ENCODE data around the gene VIL1. TPM values are rescaled to one million over a fixed set of nuclear protein-coding genes. Genes with fewer than 3 reads are reported as not detected.

The VIL1 gene
- total and polyA plus RNA-seq, 4 experiments from 2014 or later, result not detected

DNA sequence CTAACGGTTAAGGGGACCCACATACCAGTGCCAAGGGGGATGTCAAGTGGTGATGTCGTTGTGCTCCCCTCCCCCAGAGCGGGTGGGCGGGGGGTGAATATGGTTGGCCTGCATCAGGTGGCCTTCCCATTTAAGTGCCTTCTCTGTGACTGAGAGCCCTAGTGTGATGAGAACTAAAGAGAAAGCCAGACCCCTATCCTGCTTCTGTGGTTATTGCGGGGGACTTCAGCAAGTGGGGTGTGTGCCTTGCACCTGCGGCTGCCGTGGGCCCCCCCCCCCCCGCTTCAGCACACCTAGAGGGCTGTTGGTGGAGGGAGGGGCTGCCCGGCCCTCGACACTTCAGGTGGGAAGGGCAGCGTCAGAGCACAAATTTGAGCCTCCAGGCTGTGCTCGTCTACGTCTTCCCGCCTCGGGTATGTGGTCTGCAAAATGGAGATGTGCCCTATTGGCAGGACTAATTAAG is 13.1 kb upstream of the VIL1 start:
- Histone ChIP-seq H3K27ac (ENCODE audit: low read depth, low read length) (peak overlapping the region; percentile 71), H3K27me3 (ENCODE audit: insufficient read depth, low read length) (no peaks in the 10 kb centered on the region), H3K4me1 (ENCODE audit: insufficient read depth, low read length) (peaks cover 66% of the 10 kb centered on the region), H3K4me3 (ENCODE audit: low read length in 2 of 2) (peak overlapping the region in 1 of 2 donors; percentile 49), H3K36me3 (ENCODE audit: insufficient read depth, low read length) (peaks cover 25% of the 10 kb centered on the region), H3K9me3 (ENCODE audit: control insufficient read depth in 1 of 2, low read length in 2 of 2) (no peaks in the 10 kb centered on the region)
- peak overlapping the region; percentile 78 to 89 (median 80) for H3K4me3 Mint-ChIP-seq
- peaks cover 6 to 42% of the 10 kb centered on the region in 2 donors for H3K36me3 Mint-ChIP-seq
- no peaks in the 10 kb centered on the region for H3K27me3 Mint-ChIP-seq
- peaks cover 32 to 70% (median 50%) of the 10 kb centered on the region in 4 donors for H3K4me1 Mint-ChIP-seq
- H3K27ac Mint-ChIP-seq, result peak overlapping the region; percentile 93 to 100 (median 96)
- CTCF ChIA-PET (ENCODE audit: partially characterized antibody), result interaction anchor here (1.0 to 2.3 kb wide), 7 partner anchors 9 to 135 kb away, joined by 3 to 18 read pairs (median 4); partner anchors contain the start of genes AAMP and PNKD
- H3K9me3 Mint-ChIP-seq, result no peaks in the 10 kb centered on the region
- peak in 1 of 5 donors; percentile 67 for DNase-seq
- POLR2A ChIA-PET (ENCODE audit: partially characterized antibody), result interaction anchor here (0.7 to 6.1 kb wide), 21 partner anchors 9 to 842 kb away, joined by 3 to 109 read pairs (median 4); partner anchors contain the start of genes AAMP, BCS1L, CATIP and PNKD
- intact Hi-C loops (cut with micrococcal nuclease), result loop anchor here (1.0 to 5.0 kb wide), 11 partner anchors 9 to 982 kb away; partner anchors contain the start of genes AAMP, CNOT9, DNPEP and PNKD

DNA sequence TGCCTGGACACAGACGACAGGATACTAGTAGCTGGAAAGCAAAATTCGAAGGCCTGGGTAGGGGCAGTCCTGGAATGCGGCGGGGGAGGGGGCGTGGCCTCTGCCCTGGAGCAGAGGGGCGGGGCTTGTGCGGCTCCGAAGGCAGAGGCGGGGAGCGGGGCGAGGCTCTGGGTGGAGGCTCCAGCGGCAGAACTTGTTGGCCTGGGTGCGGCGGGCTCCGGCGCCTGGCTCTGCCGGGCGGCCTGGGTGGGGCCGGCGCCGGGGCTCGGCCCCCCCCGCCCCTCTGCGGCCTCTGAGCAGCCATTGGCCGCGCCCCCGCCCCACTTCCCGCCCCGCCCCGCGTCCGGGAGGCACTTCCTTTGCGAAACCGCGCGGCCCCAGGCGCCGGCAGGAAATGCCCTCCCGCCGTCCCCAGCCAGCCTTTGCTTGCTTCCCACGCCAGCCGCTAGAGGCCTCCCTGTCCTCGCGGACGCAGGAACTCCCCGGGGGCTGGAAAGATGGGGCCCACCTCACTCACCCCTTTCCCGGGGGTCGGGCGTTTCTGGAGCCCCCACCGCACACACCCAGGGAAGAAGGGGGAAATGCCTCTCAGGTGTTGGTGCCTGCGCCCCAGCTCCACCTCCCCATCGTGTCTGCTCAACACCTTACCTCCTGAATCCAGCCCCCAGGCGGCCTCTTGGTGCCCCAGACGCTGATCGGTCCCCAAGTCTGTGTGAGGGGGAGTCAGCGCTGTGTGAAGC is 12.5 kb upstream of the VIL1 start:
- ChIA-PET POLR2A (ENCODE audit: partially characterized antibody) (interaction anchor here (0.8 to 6.1 kb wide), 20 partner anchors 9 to 841 kb away, joined by 3 to 109 read pairs (median 4); partner anchors contain the start of genes AAMP, BCS1L, CATIP and PNKD), CTCF (ENCODE audit: partially characterized antibody) (interaction anchor here (0.5 to 2.7 kb wide), 11 partner anchors 10 to 281 kb away, joined by 3 to 18 read pairs (median 4); partner anchors contain the start of genes AAMP and PNKD)
- H3K36me3 Mint-ChIP-seq, result peaks cover 6 to 40% of the 10 kb centered on the region in 2 donors

DNA sequence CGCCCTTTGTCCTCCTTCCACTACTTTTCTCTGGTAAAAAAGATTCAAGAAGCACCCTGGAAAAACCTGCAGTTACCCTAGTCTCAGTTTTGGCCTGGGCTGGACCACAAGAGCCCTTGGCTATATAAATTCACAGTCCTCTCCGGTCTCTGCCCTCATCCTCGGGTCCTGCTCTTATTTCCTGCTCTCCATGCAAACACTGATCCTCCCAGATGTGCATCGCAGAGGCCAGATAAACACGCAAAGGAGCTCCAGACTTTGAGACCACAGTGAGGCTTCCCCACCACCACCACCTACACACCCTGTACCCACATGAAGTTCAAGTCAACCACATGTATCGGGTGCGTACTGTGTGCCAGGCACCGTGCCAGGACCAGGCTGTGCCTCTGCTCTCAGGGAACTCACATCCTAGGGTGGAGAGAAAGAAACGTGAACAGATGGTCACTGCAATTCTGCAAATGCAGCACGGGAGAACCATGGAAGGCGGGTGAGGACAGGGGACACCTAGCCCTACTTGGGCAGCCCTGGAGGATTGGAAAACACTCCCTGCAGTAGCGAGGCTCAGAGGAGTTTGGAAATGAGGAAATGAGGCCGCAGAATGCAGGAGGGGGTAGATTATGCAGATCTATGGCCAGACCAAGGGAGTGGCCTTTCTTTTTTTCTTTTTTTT is 11.8 kb upstream of the VIL1 start:
- peak overlapping the region; percentile 79 to 91 (median 84) for H3K4me3 Mint-ChIP-seq
- intact Hi-C loops (cut with micrococcal nuclease), result loop anchor here (1.0 to 5.0 kb wide), 11 partner anchors 11 to 980 kb away; partner anchors contain the start of genes AAMP, CNOT9, DNPEP and PNKD

More for the DNA sequence above, 12.5 kb upstream of the VIL1 start:
- Mint-ChIP-seq H3K4me3 (peak overlapping the region; percentile 80 to 91 (median 87)), H3K4me1 (peaks cover 32 to 67% (median 50%) of the 10 kb centered on the region in 4 donors), H3K27ac (peak overlapping the region; percentile 93 to 100 (median 96)), H3K27me3 (no peaks in the 10 kb centered on the region), H3K9me3 (no peaks in the 10 kb centered on the region)
- no peaks in the 10 kb centered on the region for H3K27me3 ChIP-seq (ENCODE audit: insufficient read depth, low read length)
- peak; percentile 88 to 92 (median 91) for DNase-seq
- peaks cover 62% of the 10 kb centered on the region for H3K4me1 ChIP-seq (ENCODE audit: insufficient read depth, low read length)
- H3K36me3 ChIP-seq (ENCODE audit: insufficient read depth, low read length), result peaks cover 25% of the 10 kb centered on the region
- peak overlapping the region; percentile 71 for H3K27ac ChIP-seq (ENCODE audit: low read depth, low read length)
- peak overlapping the region; percentile 34 to 63 for H3K4me3 ChIP-seq (ENCODE audit: low read length in 2 of 2)
- intact Hi-C loops (cut with micrococcal nuclease), result loop anchor here (1.0 to 5.0 kb wide), 11 partner anchors 10 to 981 kb away; partner anchors contain the start of genes AAMP, CNOT9, DNPEP and PNKD
- H3K9me3 ChIP-seq (ENCODE audit: control insufficient read depth in 1 of 2, low read length in 2 of 2), result no peaks in the 10 kb centered on the region

DNA sequence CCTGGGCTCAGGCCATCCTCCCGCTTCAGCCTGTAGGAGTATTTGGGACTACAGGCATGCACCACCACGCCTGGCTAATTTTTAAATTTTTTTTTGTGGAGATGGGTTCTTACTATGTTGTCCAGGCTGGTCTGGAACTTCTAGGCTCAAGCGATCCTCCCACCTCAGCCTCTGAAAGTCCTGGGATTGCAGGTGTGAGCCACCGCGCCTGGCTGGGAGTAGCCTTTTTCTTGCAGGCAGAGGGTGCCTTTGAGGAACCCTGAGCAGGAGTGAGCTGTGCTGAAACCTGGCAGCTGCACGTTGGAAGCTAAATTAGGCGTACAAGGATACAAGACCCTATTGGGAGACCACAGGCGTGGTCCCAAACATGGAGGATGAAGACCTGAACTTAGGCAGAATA is 11.2 kb upstream of the VIL1 start:
- Mint-ChIP-seq H3K36me3 (peaks cover 6 to 31% of the 10 kb centered on the region in 2 donors), H3K27me3 (no peaks in the 10 kb centered on the region), H3K27ac (peak overlapping the region in 2 of 7 donors; percentile 69 to 100), H3K4me1 (peaks cover 33 to 57% (median 45%) of the 10 kb centered on the region in 4 donors), H3K9me3 (no peaks in the 10 kb centered on the region), H3K4me3 (peak overlapping the region in 5 of 8 donors; percentile 24 to 88 (median 40))
- H3K27me3 ChIP-seq (ENCODE audit: insufficient read depth, low read length), result no peaks in the 10 kb centered on the region
- POLR2A ChIA-PET (ENCODE audit: partially characterized antibody), result interaction anchor here (0.9 to 6.1 kb wide), 7 partner anchors 11 to 162 kb away, joined by 4 to 109 read pairs (median 5); partner anchors contain the start of gene TMBIM1
- no peak overlapping the region for H3K4me3 ChIP-seq (ENCODE audit: low read length in 2 of 2)
- H3K9me3 ChIP-seq (ENCODE audit: control insufficient read depth in 1 of 2, low read length in 2 of 2), result no peaks in the 10 kb centered on the region
- intact Hi-C loops (cut with micrococcal nuclease), result loop anchor here (5.0 kb wide), 3 partner anchors 45 to 980 kb away; partner anchors contain the start of gene DNPEP
- peaks cover 15% of the 10 kb centered on the region for H3K36me3 ChIP-seq (ENCODE audit: insufficient read depth, low read length)
- DNase-seq, result no peak
- CTCF ChIA-PET (ENCODE audit: partially characterized antibody), result interaction anchor here (2.7 kb wide), 1 partner anchor 58 kb away, joined by 10 read pairs; no protein-coding TSS in a partner anchor
- H3K4me1 ChIP-seq (ENCODE audit: insufficient read depth, low read length), result peaks cover 54% of the 10 kb centered on the region
- H3K27ac ChIP-seq (ENCODE audit: low read depth, low read length), result no peak overlapping the region

More for the DNA sequence above, 11.8 kb upstream of the VIL1 start:
- DNase-seq, result peak; percentile 70 to 77 (median 71)
- H3K4me1 Mint-ChIP-seq, result peaks cover 31 to 60% (median 45%) of the 10 kb centered on the region in 4 donors
- Histone ChIP-seq H3K36me3 (ENCODE audit: insufficient read depth, low read length) (peaks cover 21% of the 10 kb centered on the region), H3K4me1 (ENCODE audit: insufficient read depth, low read length) (peaks cover 55% of the 10 kb centered on the region), H3K9me3 (ENCODE audit: control insufficient read depth in 1 of 2, low read length in 2 of 2) (no peaks in the 10 kb centered on the region), H3K4me3 (ENCODE audit: low read length in 2 of 2) (peak overlapping the region; percentile 34 to 63), H3K27ac (ENCODE audit: low read depth, low read length) (peak overlapping the region; percentile 71), H3K27me3 (ENCODE audit: insufficient read depth, low read length) (no peaks in the 10 kb centered on the region)
- no peaks in the 10 kb centered on the region for H3K27me3 Mint-ChIP-seq
- POLR2A ChIA-PET (ENCODE audit: partially characterized antibody), result interaction anchor here (0.7 to 6.1 kb wide), 16 partner anchors 10 to 252 kb away, joined by 3 to 109 read pairs (median 4); partner anchors contain the start of genes AAMP, BCS1L, PNKD and TMBIM1
- no peaks in the 10 kb centered on the region for H3K9me3 Mint-ChIP-seq
- H3K27ac Mint-ChIP-seq, result peak overlapping the region; percentile 90 to 100 (median 94)
- peaks cover 6 to 35% of the 10 kb centered on the region in 2 donors for H3K36me3 Mint-ChIP-seq
- CTCF ChIA-PET (ENCODE audit: partially characterized antibody), result interaction anchor here (1.0 to 2.7 kb wide), 8 partner anchors 11 to 281 kb away, joined by 3 to 18 read pairs (median 4); no protein-coding TSS in a partner anchor

DNA sequence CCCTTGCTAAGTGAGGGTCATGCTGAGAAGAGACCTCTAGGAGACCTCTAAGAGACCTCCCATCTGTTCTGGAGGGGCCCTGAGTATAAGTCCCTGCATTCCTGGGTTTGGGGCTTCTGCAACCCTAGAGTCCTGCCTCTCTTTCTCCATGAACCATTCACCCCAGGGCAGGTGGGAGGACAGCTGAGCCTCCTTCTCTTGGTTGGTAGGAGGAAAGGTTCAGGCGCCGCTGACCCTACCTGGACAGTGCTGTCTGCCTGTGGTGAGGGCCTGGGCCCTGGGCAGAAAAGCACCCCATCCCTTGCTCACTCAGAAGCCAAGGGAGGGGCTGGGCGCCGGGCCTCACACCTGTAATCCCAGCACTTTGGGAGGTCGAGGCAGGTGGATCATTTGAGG is 604 bp upstream of the VIL1 start:
- ChIA-PET POLR2A (ENCODE audit: partially characterized antibody) (no interaction called here), CTCF (ENCODE audit: partially characterized antibody) (no interaction called here)
- Mint-ChIP-seq H3K9me3 (no peaks in the 10 kb centered on the region), H3K4me1 (no peaks in the 10 kb centered on the region), H3K27ac (no peak overlapping the region), H3K4me3 (no peak overlapping the region), H3K27me3 (peaks cover 0 to 1% of the 10 kb centered on the region in 2 donors), H3K36me3 (no peaks in the 10 kb centered on the region)
- Histone ChIP-seq H3K4me1 (ENCODE audit: insufficient read depth, low read length) (no peaks in the 10 kb centered on the region), H3K36me3 (ENCODE audit: insufficient read depth, low read length) (no peaks in the 10 kb centered on the region), H3K9me3 (ENCODE audit: control insufficient read depth in 1 of 2, low read length in 2 of 2) (no peaks in the 10 kb centered on the region), H3K27me3 (ENCODE audit: insufficient read depth, low read length) (no peaks in the 10 kb centered on the region), H3K27ac (ENCODE audit: low read depth, low read length) (no peak overlapping the region), H3K4me3 (ENCODE audit: low read length in 2 of 2) (no peak overlapping the region)
- intact Hi-C loops (cut with micrococcal nuclease), result no loop called here
- no peak for DNase-seq

DNA sequence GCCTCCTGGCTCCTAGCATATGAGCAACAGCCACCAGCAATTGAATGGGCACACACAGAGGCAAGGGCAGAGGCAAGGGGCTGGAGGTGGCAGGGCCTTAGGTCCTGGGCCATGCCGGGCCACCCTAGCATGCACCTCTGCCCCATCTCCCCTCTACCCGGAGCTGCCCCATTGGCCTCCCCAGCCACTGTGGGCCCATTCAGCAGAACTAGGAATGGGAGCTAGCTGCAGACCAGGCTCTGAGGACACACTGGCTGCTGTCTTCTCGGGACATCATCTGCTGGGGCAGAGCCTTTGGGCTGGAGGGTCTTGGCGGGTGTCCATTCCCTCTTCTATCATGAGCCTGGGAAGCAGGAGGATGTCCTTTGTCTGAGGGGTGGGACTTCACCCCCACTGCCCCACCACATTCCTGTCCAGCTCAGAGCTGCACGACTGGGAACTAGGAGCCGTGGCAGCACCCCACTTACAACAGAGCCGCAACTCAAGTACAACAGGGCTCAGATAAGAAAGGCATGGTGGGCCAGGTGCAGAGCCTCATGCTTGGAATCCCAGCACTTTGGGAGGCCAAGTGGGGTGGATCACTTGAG is 800 bp downstream of the VIL1 start:
- Histone ChIP-seq H3K27me3 (ENCODE audit: insufficient read depth, low read length) (no peaks in the 10 kb centered on the region), H3K4me1 (ENCODE audit: insufficient read depth, low read length) (no peaks in the 10 kb centered on the region), H3K9me3 (ENCODE audit: control insufficient read depth in 1 of 2, low read length in 2 of 2) (no peaks in the 10 kb centered on the region), H3K4me3 (ENCODE audit: low read length in 2 of 2) (no peak overlapping the region), H3K27ac (ENCODE audit: low read depth, low read length) (no peak overlapping the region), H3K36me3 (ENCODE audit: insufficient read depth, low read length) (no peaks in the 10 kb centered on the region)
- H3K36me3 Mint-ChIP-seq, result no peaks in the 10 kb centered on the region
- ChIA-PET POLR2A (ENCODE audit: partially characterized antibody) (no interaction called here), CTCF (ENCODE audit: partially characterized antibody) (no interaction called here)
- no peaks in the 10 kb centered on the region for H3K4me1 Mint-ChIP-seq
- H3K27ac Mint-ChIP-seq, result peak overlapping the region in 1 of 7 donors; percentile 75
- no peak overlapping the region for H3K4me3 Mint-ChIP-seq
- DNase-seq, result no peak
- H3K27me3 Mint-ChIP-seq, result peaks cover 0 to 1% of the 10 kb centered on the region in 2 donors
- no peaks in the 10 kb centered on the region for H3K9me3 Mint-ChIP-seq
- intact Hi-C loops (cut with micrococcal nuclease), result no loop called here
